ENCODE results near the gene PPP1R12C.
"Not testable (repeated sequence)": the region's sequence is repeated elsewhere in the genome, so short reads cannot be mapped to it uniquely, and the experiment has no call there.

Gene PPP1R12C

DNA sequence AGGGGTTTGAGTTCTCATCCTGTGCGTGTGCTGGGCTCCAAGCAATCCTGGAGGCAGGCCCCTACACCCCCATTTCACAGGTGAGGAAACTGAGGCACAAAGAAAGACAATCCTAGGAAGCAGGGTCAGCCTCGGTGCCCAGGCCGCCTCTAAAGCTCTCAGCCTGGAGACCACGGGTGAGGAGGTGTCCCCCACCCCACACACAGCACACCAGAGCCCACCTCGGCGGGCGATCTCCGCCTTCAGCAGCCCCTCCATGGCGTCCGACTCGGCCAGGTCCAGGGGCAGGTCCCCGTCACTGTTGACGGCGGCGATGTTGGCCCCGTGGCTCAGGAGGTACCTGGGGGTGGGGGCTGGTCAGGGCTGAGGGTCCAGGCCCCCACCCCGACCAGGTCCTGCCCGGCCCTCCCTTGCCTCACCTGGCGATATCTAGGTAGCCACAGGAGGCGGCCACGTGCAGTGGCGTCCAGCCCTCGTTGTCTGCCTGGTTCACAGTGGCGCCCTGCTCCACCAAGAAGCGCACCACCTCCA, 5.1 kb downstream of the PPP1R12C start:
- no peak for DNase-seq (ENCODE audit: low spot score)

DNA sequence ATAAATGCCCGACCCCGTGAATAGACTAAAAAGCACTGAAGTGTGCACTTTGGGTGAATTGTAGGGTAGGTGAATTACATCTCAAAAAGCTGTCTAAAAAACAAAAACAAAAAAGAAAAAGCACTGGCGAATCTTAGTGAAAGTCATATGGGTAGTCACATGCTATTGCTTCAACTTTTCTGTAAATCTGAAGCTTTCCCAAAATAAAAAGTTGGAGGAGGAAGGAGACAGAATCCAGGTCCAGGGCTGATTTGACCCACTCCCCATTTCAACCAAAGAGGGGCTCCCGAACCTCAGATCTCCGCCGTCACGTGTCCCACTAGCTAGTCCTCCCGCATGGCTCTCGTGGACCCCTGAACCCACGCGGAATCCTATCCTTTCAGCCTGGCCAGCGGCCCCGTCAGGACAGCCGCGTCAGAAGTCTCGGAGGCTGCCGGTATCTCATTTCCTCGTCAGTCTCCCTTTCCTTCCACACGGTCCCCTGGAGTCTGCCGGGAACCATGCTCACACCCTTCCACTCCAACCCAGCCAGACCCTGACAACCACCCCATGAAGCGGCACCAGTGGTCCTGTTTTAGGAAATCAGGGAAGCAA, 6.1 kb downstream of the PPP1R12C start:
- DNase-seq (ENCODE audit: low spot score), result no peak

GRCh38 chr19:55109527-55110291, 7.7 kb downstream of the PPP1R12C start:
- no peak for DNase-seq (ENCODE audit: low spot score)

- not testable (repeated sequence) for DNase-seq (ENCODE audit: low spot score)
Measured at GRCh38 chr19:55107252-55107651, 10.2 kb downstream of the PPP1R12C start.

- no peak for DNase-seq (ENCODE audit: low spot score)
Measured at GRCh38 chr19:55106591-55106990, 10.8 kb downstream of the PPP1R12C start.

- no peak for DNase-seq (ENCODE audit: low spot score)
Measured at GRCh38 chr19:55105237-55105636, 12.2 kb downstream of the PPP1R12C start.

DNA sequence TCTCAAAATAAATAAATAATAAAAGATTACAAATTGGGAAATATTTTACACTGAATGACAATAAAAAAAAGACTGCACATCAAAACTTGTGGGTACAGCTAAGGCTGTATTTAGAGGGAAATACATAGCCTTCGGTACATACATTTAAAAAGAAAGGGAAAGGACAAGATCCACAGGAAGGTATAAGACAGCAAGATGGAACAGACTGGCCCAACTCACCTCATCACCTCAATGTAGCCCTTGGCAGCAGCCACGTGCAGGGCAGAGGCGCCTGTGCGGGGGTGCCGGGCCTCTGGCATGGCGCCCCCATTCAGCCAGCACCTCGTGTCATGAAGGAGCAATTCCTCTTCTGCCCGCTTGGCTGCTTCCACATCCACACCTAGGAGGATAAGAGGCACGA, 14.2 kb downstream of the PPP1R12C start:
- no peak for DNase-seq (ENCODE audit: low spot score)

- no peak for DNase-seq (ENCODE audit: low spot score)
Measured at GRCh38 chr19:55101261-55101660, 16.2 kb downstream of the PPP1R12C start.

GRCh38 chr19:55099557-55100506, 17.6 kb downstream of the PPP1R12C start:
- DNase-seq (ENCODE audit: low spot score), result no peak

DNA sequence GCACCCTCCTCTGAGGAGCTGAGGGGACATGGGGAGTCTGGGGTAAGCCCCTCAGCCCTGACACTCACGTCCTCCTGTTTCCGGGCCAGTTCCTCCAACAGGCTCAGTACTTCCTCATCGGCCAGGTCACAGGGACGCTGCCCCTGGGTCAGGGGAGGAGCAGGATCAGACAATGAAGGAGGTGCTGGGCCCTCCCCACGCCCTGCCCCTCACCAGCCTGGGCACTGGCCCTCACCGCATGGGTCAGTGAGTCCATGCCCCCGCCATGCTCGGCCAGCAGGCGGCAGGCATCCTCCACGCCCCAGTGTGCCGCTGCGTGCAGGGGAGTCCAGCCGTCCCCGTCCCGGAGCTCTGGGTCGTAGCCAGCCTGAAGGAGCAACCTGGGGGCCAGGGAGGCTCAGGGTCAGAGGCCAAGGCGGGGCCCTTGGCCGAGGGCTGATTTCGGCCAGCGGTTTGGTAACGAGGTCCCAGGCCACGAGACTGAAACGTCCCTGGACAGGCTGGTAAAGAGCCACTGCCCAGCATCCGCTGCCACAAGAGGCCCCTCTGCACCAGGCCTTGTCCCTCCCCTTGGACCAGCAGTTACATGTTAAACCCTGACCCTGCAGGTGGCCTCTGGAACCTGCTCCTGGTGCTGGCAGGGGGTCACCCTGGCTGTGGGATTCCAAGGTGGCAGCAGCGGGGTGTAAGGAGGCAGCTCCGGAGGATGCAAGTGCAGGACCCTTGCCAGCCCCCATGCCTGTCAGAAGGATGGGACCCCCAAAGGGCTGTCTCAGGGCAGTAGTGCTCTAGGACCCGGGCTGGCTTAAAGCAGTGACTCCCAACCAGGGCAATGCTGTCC, 18.5 kb downstream of the PPP1R12C start:
- no peak for DNase-seq (ENCODE audit: low spot score)

GRCh38 chr19:55097864-55098715, 19.3 kb downstream of the PPP1R12C start:
- DNase-seq (ENCODE audit: low spot score), result no peak

- peak; percentile 41 for DNase-seq (ENCODE audit: low spot score)
Measured at GRCh38 chr19:55096061-55096701, 21.3 kb downstream of the PPP1R12C start.

GRCh38 chr19:55095260-55096060, 22.0 kb downstream of the PPP1R12C start:
- peak; percentile 44 for DNase-seq (ENCODE audit: low spot score)

GRCh38 chr19:55094456-55095259, 22.8 kb downstream of the PPP1R12C start:
- DNase-seq (ENCODE audit: low spot score), result no peak

DNA sequence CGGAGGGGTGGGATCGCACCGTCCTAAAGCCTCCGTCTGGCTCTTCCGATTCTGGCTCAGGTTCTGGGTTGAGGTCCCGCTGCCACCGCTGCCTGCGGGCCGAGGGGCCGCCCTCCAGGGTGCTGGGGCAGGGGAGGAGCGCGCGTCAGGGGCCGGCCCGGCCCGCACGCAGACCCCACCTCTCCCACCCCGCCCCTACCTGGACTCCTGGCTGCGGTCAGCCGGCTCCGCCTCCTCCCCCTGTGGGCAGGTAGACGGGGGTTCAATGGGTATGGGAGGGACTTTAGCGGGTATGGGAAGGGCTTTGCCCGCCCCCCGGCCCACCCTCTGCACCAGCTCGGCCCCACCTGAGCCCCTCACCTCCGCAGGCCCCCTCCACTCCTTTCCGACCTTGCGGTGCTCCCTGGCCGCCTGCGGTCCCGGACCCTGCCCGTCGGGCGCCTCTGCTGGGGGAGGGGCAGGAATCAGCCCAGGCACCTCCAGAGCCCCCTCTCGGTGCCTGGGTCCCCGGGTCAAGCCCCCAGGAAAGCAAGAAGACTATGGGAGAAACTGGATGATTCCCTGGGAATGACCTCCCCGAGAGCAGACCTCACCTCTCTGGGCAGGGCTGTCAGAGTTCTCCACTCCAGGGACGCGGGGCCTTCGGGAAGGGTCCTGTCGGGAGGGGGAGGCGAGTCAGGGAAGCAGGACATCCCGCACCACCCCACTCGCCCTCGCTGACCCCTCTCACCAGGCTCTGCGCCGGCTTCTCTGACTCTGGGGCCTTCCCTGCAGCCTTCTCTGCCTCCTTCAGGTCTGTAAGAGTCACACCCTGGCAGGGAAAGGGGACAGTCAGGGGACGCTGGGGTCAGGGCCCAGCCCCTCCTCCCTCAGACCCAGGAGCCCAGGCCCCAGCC, 24.8 kb downstream of the PPP1R12C start:
- no peak for DNase-seq (ENCODE audit: low spot score)

DNA sequence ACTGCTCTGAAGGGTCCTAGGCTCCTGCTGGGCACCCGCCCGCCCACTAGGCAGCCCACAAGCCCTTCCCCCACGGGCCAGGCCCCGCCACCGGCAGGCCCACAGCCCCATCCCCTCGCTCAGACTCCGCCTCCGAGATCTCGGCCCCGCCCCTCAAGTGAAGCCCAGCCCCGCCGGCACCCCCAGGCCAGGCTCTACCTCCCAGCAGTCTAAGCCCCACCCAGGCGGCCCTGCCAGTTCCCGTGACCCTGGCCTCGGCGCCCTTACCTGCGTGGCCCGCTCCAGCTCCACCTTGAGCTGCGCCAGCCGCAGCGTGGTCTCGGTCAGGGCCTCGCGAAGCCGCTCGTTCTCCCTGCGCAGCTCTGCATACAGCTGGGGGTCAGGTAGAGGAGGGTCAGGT, 25.5 kb downstream of the PPP1R12C start:
- no peak for DNase-seq (ENCODE audit: low spot score)
